ENCODE results near the gene ARID1B. TPM values are rescaled to one million over a fixed set of nuclear protein-coding genes. Genes with fewer than 3 reads are reported as not detected.
A peak's percentile ranks its signal among the peaks of the same experiment; 100 is the strongest.

ARID1B gene
- total RNA-seq, 1 experiment from 2014 or later, result 35.6 TPM

GRCh38 chr6:157020881-157021343 is 243.7 kb downstream of the ARID1B start:
- H3K27ac ChIP-seq (ENCODE audit: low read depth, low read length), result peak overlapping the region; percentile 81
- H3K9me2 ChIP-seq (ENCODE audit: insufficient read depth), result no peaks in the 10 kb centered on the region
- ChIA-PET CTCF (interaction anchor here (1.3 kb wide), 1 partner anchor 25 kb away, joined by 3 read pairs; no protein-coding TSS in a partner anchor), RAD21 (ENCODE audit: low non-redundant PET in 1 of 2, low total read pairs in 2 of 2, uncharacterized antibody in 2 of 2, unreplicated experiment in 2 of 2) (no interaction called here), POLR2A (interaction anchor here (0.7 to 1.4 kb wide), 2 partner anchors 8 to 11 kb away, joined by 3 to 4 read pairs; no protein-coding TSS in a partner anchor)
- DNase-seq (ENCODE audit: low read depth, low spot score) (peak; percentile 22), ATAC-seq (peak; percentile 49)
- H3K4me2 ChIP-seq (ENCODE audit: low read length), result peak overlapping the region; percentile 94
- H3K27me3 ChIP-seq (ENCODE audit: insufficient read depth, low read length), result no peaks in the 10 kb centered on the region
- H2AFZ ChIP-seq (ENCODE audit: low read depth, low read length, poor library complexity, severe bottlenecking), result peak overlapping the region; percentile 52
- TSS peak; percentile 88 for BruUV-seq (replicated peaks)
- peak overlapping the region; percentile 75 to 79 for H3K4me3 ChIP-seq (replicated peaks in 1 of 2; ENCODE audit: low read depth in 1 of 2, low read length in 2 of 2)
- H3K9ac ChIP-seq (ENCODE audit: low read length), result peak overlapping the region; percentile 92
- peaks cover 4% of the 10 kb centered on the region in 2 experiments; a peak in 2 of 4 replicates for H3K9me3 ChIP-seq (ENCODE audit: control insufficient read depth in 1 of 2, insufficient read depth in 1 of 2, low read depth in 1 of 2, low read length in 2 of 2)
- no peak for TF ChIP-seq ZFX (IDR thresholded peaks at IDR 0.05)
- H4K20me1 ChIP-seq (ENCODE audit: insufficient read depth), result peaks cover 5% of the 10 kb centered on the region; the same call in 1 of the 2 replicates
- peaks cover 5 to 14% of the 10 kb centered on the region in 2 experiments for H3K4me1 ChIP-seq (ENCODE audit: control insufficient read depth in 1 of 2, insufficient read depth in 2 of 2, low read length in 2 of 2)
- H3K79me2 ChIP-seq (ENCODE audit: insufficient read depth, low read length), result peaks cover 18% of the 10 kb centered on the region
- no peaks in the 10 kb centered on the region for H3K36me3 ChIP-seq (ENCODE audit: control insufficient read depth in 1 of 2, insufficient read depth in 2 of 2, low read length in 2 of 2)
- intact Hi-C loops (cut with micrococcal nuclease), result no loop called here

GRCh38 chr6:157021344-157021992 is 244.3 kb downstream of the ARID1B start:
- RAD21 ChIA-PET (ENCODE audit: low non-redundant PET in 1 of 2, low total read pairs in 2 of 2, uncharacterized antibody in 2 of 2, unreplicated experiment in 2 of 2), result no interaction called here
- no peaks in the 10 kb centered on the region for H3K27me3 ChIP-seq (ENCODE audit: insufficient read depth, low read length)
- H3K9ac ChIP-seq (ENCODE audit: low read length), result peak overlapping the region; percentile 92
- peaks cover 18% of the 10 kb centered on the region for H3K79me2 ChIP-seq (ENCODE audit: insufficient read depth, low read length)
- H3K4me2 ChIP-seq (ENCODE audit: low read length), result peak overlapping the region; percentile 94
- peak overlapping the region; percentile 81 for H3K27ac ChIP-seq (ENCODE audit: low read depth, low read length)
- BruUV-seq (replicated peaks), result no TSS peak
- POLR2A ChIA-PET, result interaction anchor here (0.7 to 1.4 kb wide), 2 partner anchors 8 to 11 kb away, joined by 3 to 4 read pairs; no protein-coding TSS in a partner anchor
- H2AFZ ChIP-seq (ENCODE audit: low read depth, low read length, poor library complexity, severe bottlenecking), result peak overlapping the region; percentile 52
- CTCF ChIA-PET, result interaction anchor here (0.9 to 1.3 kb wide), 2 partner anchors 24 kb away, joined by 3 read pairs; no protein-coding TSS in a partner anchor
- no peaks in the 10 kb centered on the region for H3K36me3 ChIP-seq (ENCODE audit: control insufficient read depth in 1 of 2, insufficient read depth in 2 of 2, low read length in 2 of 2)
- peaks cover 5 to 14% of the 10 kb centered on the region in 2 experiments for H3K4me1 ChIP-seq (ENCODE audit: control insufficient read depth in 1 of 2, insufficient read depth in 2 of 2, low read length in 2 of 2)
- no peaks in the 10 kb centered on the region for H3K9me2 ChIP-seq (ENCODE audit: insufficient read depth)
- intact Hi-C loops (cut with micrococcal nuclease), result no loop called here
- peaks cover 5% of the 10 kb centered on the region; the same call in 1 of the 2 replicates for H4K20me1 ChIP-seq (ENCODE audit: insufficient read depth)
- DNase-seq (ENCODE audit: low read depth, low spot score), result peak; percentile 59
- peaks cover 4% of the 10 kb centered on the region in 2 experiments; a peak in 2 of 4 replicates for H3K9me3 ChIP-seq (ENCODE audit: control insufficient read depth in 1 of 2, insufficient read depth in 1 of 2, low read depth in 1 of 2, low read length in 2 of 2)
- ATAC-seq, result peak; percentile 90
- peak overlapping the region; percentile 75 to 79 for H3K4me3 ChIP-seq (replicated peaks in 1 of 2; ENCODE audit: low read depth in 1 of 2, low read length in 2 of 2)
- TF ChIP-seq SP1 (IDR thresholded peaks at IDR 0.05; ENCODE audit: low read depth), result peak; percentile 65
- TF ChIP-seq JUND (IDR thresholded peaks at IDR 0.05), result peak; percentile 23; the same call in 1 of the 2 replicates
- peak; percentile 98 for TF ChIP-seq POLR2AphosphoS5 (IDR thresholded peaks at IDR 0.05; ENCODE audit: low read depth, low read length)
- TF ChIP-seq REST (IDR thresholded peaks at IDR 0.05; ENCODE audit: low read depth), result no peak
- TF ChIP-seq YY1 (IDR thresholded peaks at IDR 0.05; ENCODE audit: extremely low read depth, insufficient replicate concordance, low read depth, low read length), result peak; percentile 29
- TF ChIP-seq CBX3 (IDR thresholded peaks at IDR 0.05; ENCODE audit: low read depth), result peak; percentile 66; the same call in 1 of the 2 replicates
- TF ChIP-seq CTCF (IDR thresholded peaks at IDR 0.05 in 2 of 3, conservative IDR thresholded peaks at IDR 0.05 in 1 of 3; ENCODE audit: borderline replicate concordance in 1 of 3, insufficient read depth in 1 of 3, low read depth in 2 of 3, low read length in 2 of 3), result peak in 2 of 3 experiments; percentile 21 to 23; a peak in 1 of 6 replicates
- no peak for TF ChIP-seq TCF7L2 (IDR thresholded peaks at IDR 0.05; ENCODE audit: borderline replicate concordance, extremely low read depth, insufficient read depth, insufficient read length)
- peak; percentile 66 for TF ChIP-seq POLR2A (IDR thresholded peaks at IDR 0.05; ENCODE audit: borderline replicate concordance, extremely low read depth, insufficient read depth, insufficient read length)
- no peak for TF ChIP-seq ZNF274 (IDR thresholded peaks at IDR 0.05; ENCODE audit: low read depth, low read length)
- TF ChIP-seq SRF (IDR thresholded peaks at IDR 0.05; ENCODE audit: low read depth), result no peak; the same call in 1 of the 2 replicates
